ENCODE data around the gene ROR2.
A peak's percentile ranks its signal among the peaks of the same experiment; 100 is the strongest.

ROR2 gene

DNA sequence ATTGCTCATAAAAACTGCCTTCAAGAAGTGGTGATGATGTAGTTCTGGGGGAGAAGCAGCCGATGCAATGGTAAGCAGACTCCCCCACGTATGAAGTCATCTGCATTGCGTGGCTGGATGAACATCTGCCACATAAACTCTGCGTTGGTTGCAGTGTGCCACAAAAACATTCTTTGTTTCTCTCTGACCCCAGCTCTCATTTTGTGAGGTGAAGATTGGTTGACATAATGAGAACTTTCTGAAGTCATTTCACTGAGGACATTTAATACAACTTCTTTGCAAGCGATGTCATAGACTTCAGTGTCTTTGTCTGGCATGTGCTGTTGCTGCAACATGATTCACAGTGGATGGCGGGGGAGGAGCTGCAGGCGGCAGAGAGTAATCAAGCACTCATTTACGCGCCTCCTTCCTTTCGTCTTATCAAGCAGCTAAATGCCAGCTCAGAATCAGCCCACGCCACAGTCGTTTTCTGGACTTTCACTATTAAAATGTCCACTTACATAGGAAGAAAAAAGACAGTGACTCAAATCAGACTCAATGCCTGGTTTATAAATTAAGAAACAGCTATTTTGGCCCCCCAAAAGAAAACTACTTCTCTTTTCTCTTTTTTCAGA is 434.8 kb downstream of the ROR2 start:
- DNase-seq (ENCODE audit: low spot score), result peak; percentile 60

Measured in hepatic stellate cell (primary cell).